HepG2 (cell line): Measurements from ENCODE around the gene MTURN. TPM values are rescaled to one million over a fixed set of nuclear protein-coding genes. Genes with fewer than 3 reads are reported as not detected.

Source experiments
- ATAC-seq: fragments of 200-7000 bp; cut with Tn5 transposase; 3 replicates; pipeline ENCODE4 v1.9.1; 2020; ENCODE audit warnings: mild to moderate bottlenecking, moderate library complexity
- BruUV-seq: library from RNA; stranded (reverse); fragments of 400-500 nt; replicated peaks from 2 replicates; lab custom pipeline; 2021; lab: Mats Ljungman, UMichigan
- CTCF ChIA-PET: fragments of 300-600 bp; formaldehyde crosslinking; extraction: SDS; loops from one replicate; lab custom pipeline; 2021; ENCODE audit warnings: low total read pairs, inconsistent platforms, low intra/inter-chr PET ratio; lab: Yijun Ruan, JAX
- POLR2A ChIA-PET: fragments of 350-600 bp; sonication (Branson Sonifier 250); formaldehyde crosslinking; loops from one replicate; lab custom pipeline; 2020; ENCODE audit warnings: antibody characterized with exemption, inconsistent platforms; lab: Yijun Ruan, JAX
- DNase-seq: peaks from one replicate; pipeline ENCODE4 v3.0.0-alpha.2; 2015; ENCODE audit warnings: low spot score
- FAIRE-seq: peaks from 3 replicates; lab custom pipeline; 2011; peaks lifted over from hg19 to GRCh38; lab: Jason Lieb, UNC
- H2AFZ ChIP-seq: one replicate; pipeline ENCODE4 v1.6.1; 2011; ENCODE audit warnings: low read length, inconsistent platforms
- H3K27ac ChIP-seq: fragments of 300-600 bp; 3 replicates; pipeline ENCODE4 v1.8.0; 2011; ENCODE audit warnings: mixed run types, mild to moderate bottlenecking, mixed read lengths, low read length, inconsistent platforms; ENCODE audit not compliant: insufficient read depth; ENCODE audit errors: extremely low read length
- H3K27me3 ChIP-seq, 2 experiments: fragments of 200-600 bp in 1 of 2; 2 replicates in 1 of 2; 3 replicates in 1 of 2; pipeline versions ENCODE4 v1.6.0 to v1.8.0; 2011; ENCODE audit warnings: low read length in 2 of 2, mild to moderate bottlenecking in 2 of 2, moderate library complexity in 2 of 2, inconsistent platforms in 1 of 2; ENCODE audit not compliant: insufficient read depth in 2 of 2, control insufficient read depth in 1 of 2
- H3K36me3 ChIP-seq, 2 experiments: fragments of 200-600 bp in 1 of 2; replicated peaks in 1 of 2; 2 replicates in 1 of 2; 3 replicates in 1 of 2; pipeline versions ENCODE4 v1.5.1 to v1.8.0; 2011; ENCODE audit warnings: low read length in 2 of 2, inconsistent platforms in 1 of 2; ENCODE audit not compliant: insufficient read depth in 2 of 2, control insufficient read depth in 1 of 2
- H3K4me1 ChIP-seq: 2 replicates; pipeline ENCODE4 v1.5.1; 2012; ENCODE audit warnings: low read length, inconsistent platforms; ENCODE audit not compliant: insufficient read depth
- H3K4me2 ChIP-seq: 2 replicates; pipeline ENCODE4 v1.6.0; 2011; ENCODE audit warnings: low read depth, low read length, inconsistent platforms
- H3K4me3 ChIP-seq, 3 experiments: fragments of 200-600 bp in 1 of 3; sonication (generic), shearing (Covaris generic) in 1 of 3; replicated peaks in 1 of 3; 2 replicates each; pipeline ENCODE4 v1.5.1; 2011 to 2016; ENCODE audit warnings: low read length in 3 of 3, inconsistent platforms in 2 of 3, low read depth in 2 of 3, mild to moderate bottlenecking in 2 of 3, control low read depth in 1 of 3, mixed read lengths in 1 of 3; ENCODE audit not compliant: insufficient read depth in 1 of 3
- H3K79me2 ChIP-seq: one replicate; pipeline ENCODE4 v1.6.1; 2011; ENCODE audit warnings: low read length, inconsistent platforms; ENCODE audit not compliant: insufficient read depth
- H3K9ac ChIP-seq: 2 replicates; pipeline ENCODE4 v1.6.0; 2011; ENCODE audit warnings: mild to moderate bottlenecking, low read depth, low read length, inconsistent platforms; ENCODE audit not compliant: insufficient read depth
- H3K9me3 ChIP-seq: 2 replicates; pipeline ENCODE4 v1.5.1; 2012; ENCODE audit warnings: mild to moderate bottlenecking, low read length
- H4K20me1 ChIP-seq: 2 replicates; pipeline ENCODE4 v1.6.0; 2011; ENCODE audit warnings: inconsistent platforms, mild to moderate bottlenecking, low read length, moderate library complexity; ENCODE audit not compliant: insufficient read depth
- SATB2 ChIP-seq: sonication (generic); formaldehyde crosslinking; IDR thresholded peaks from 2 replicates; pipeline ENCODE4 v1.5.0; 2020; ENCODE audit warnings: missing genetic modification reagents
- SKI ChIP-seq: fragments of 450-650 bp; IDR thresholded peaks from one replicate; pipeline ENCODE4 v1.6.1; 2018; ENCODE audit warnings: mild to moderate bottlenecking; ENCODE audit not compliant: partially characterized antibody
- ZBED4 ChIP-seq: sonication (generic); formaldehyde crosslinking; IDR thresholded peaks from 2 replicates; pipeline ENCODE4 v1.4.0; 2020; ENCODE audit warnings: missing genetic modification reagents, borderline replicate concordance
- ZNF234 ChIP-seq: sonication (generic); formaldehyde crosslinking; conservative IDR thresholded peaks from 2 replicates; pipeline ENCODE4 v1.5.1; 2020; ENCODE audit warnings: mild to moderate bottlenecking, missing genetic modification reagents
- ZNF709 ChIP-seq: sonication (generic); formaldehyde crosslinking; IDR thresholded peaks from 2 replicates; pipeline ENCODE4 v1.5.0; 2020; ENCODE audit warnings: mild to moderate bottlenecking, missing genetic modification reagents
- WGBS: methylation state at CpG from one replicate; pipeline ENCODE4 v1.1.6; 2017; ENCODE audit warnings: low lambda C conversion rate; 5-methylcytosine and 5-hydroxymethylcytosine counted together
- in situ Hi-C: cut with HindIII; loops from 2 replicates; pipeline ENCODE4 v1.10.0; 2017; ENCODE audit warnings: low pct_unique_long_range_greater_than_20kb; ENCODE audit not compliant: extremely low pct_ligation_motif_present
- intact Hi-C: fragments of 100-400 bp; cut with micrococcal nuclease; formaldehyde crosslinking; loops from one replicate; pipeline ENCODE4 v1.10.0; 2022; ENCODE audit not compliant: unreplicated experiment
- polyA plus RNA-seq, 8 experiments: library from polyadenylated mRNA; depleted of rRNA in 3 of 8; stranded (reverse) in 7 of 8; unstranded in 1 of 8; fragments of >200 nt; fragmentation: Illumina TruSeq in 4 of 8; extraction: Trizol in 4 of 8; gene quantifications; 2 replicates each; pipeline versions ENCODE4 v1.2.1 to v1.2.3, GENCODE V29; 2011 to 2016; ENCODE audit warnings: low read depth in 4 of 8, missing spikeins in 1 of 8, mixed read lengths in 1 of 8; ENCODE audit not compliant: insufficient read depth in 1 of 8
- total RNA-seq, 5 experiments: library from RNA; depleted of rRNA; stranded (reverse); fragments of >200 nt; fragmentation: Illumina TruSeq; extraction: Trizol; gene quantifications; 2 replicates each; pipeline ENCODE4 v1.2.3, GENCODE V29; 2016; ENCODE audit warnings: low read depth in 1 of 5

The MTURN gene
- total and polyA plus RNA-seq, 2 of the 13 experiments (the other 11 are each of a cell fraction or from before 2014, with no cell fraction given) = 5.7 to 7.2 TPM

- Histone ChIP-seq H3K79me2 (no peaks in the 10 kb centered on the region), H2AFZ (no peak overlapping the region), H3K27me3 (no peaks in the 10 kb centered on the region), H3K4me3 (no peak overlapping the region), H3K9me3 (no peaks in the 10 kb centered on the region), H3K9ac (no peak overlapping the region), H3K4me1 (peaks cover 34% of the 10 kb centered on the region), H4K20me1 (no peaks in the 10 kb centered on the region), H3K36me3 (no peaks in the 10 kb centered on the region), H3K4me2 (no peak overlapping the region), H3K27ac (no peak overlapping the region)
- TF ChIP-seq ZNF709 (CRISPR knock-in tag) (no peak), SKI (no peak), SATB2 (CRISPR knock-in tag) (no peak), ZNF234 (CRISPR knock-in tag) (no peak), ZBED4 (CRISPR knock-in tag) (no peak)
- FAIRE-seq (no peak), DNase-seq (no peak), ATAC-seq (no peak)
- in situ Hi-C loops = loop anchor here (10.0 kb wide), 1 partner anchor 117 kb away; the partner anchor contains the start of gene ZNRF2
- ChIA-PET CTCF (no interaction called here), POLR2A (no interaction called here)
- no TSS peak for BruUV-seq
- intact Hi-C loops = no loop called here
- WGBS = 82% methylated on average over 6 of the region's 6 CpGs
These were observed 33.1 kb downstream of the MTURN start for GRCh38 chr7:30167901-30168300.
